GM12878 (cell line): ENCODE measurements around the gene KCNA1. TPM values are rescaled to one million over a fixed set of nuclear protein-coding genes. Genes with fewer than 3 reads are reported as not detected.

Experiments used
- ATAC-seq: fragments of 200-7000 bp; cut with Tn5 transposase; 3 replicates; pipeline ENCODE4 v1.9.1; 2020; ENCODE audit warnings: mild to moderate bottlenecking, moderate library complexity
- BruUV-seq: library from RNA; stranded (reverse); fragments of 400-500 nt; replicated peaks from 2 replicates; lab custom pipeline; 2021; lab: Mats Ljungman, UMichigan
- CTCF ChIA-PET: fragments of 300-600 bp; sonication (Branson Sonifier 250); formaldehyde crosslinking; extraction: SDS; loops from one replicate; lab custom pipeline; 2021; ENCODE audit warnings: inconsistent platforms; lab: Yijun Ruan, JAX
- POLR2A ChIA-PET: fragments of 350-600 bp; formaldehyde crosslinking; extraction: SDS; loops from one replicate; lab custom pipeline; 2021; ENCODE audit warnings: inconsistent platforms; lab: Charles Lee
- RAD21 ChIA-PET: fragments of 300-600 bp; sonication (Branson Sonifier 250); formaldehyde crosslinking; loops from one replicate; lab custom pipeline; 2023; ENCODE audit warnings: antibody characterized with exemption; ENCODE audit not compliant: unreplicated experiment; lab: Charles Lee
- SMC1A ChIA-PET: fragments of 300-600 bp; sonication (Branson Sonifier 250); formaldehyde crosslinking; loops from one replicate; lab custom pipeline; 2023; ENCODE audit not compliant: unreplicated experiment, uncharacterized antibody; lab: Charles Lee
- DNase-seq: peaks from one replicate; pipeline ENCODE4 v3.0.0-alpha.2; 2011; ENCODE audit warnings: low read depth, low spot score
- FAIRE-seq: peaks from 3 replicates; lab custom pipeline; 2011; peaks lifted over from hg19 to GRCh38; lab: Jason Lieb, UNC
- H2AFZ ChIP-seq: 2 replicates; pipeline ENCODE4 v1.6.0; 2011; ENCODE audit warnings: low read depth, low read length, control low read depth; ENCODE audit not compliant: control insufficient read depth
- H3K27ac ChIP-seq: 2 replicates; pipeline ENCODE4 v1.5.1; 2011; ENCODE audit warnings: control low read depth; ENCODE audit not compliant: control insufficient read depth, insufficient read depth
- H3K27me3 ChIP-seq, 2 experiments: replicated peaks in 1 of 2; 2 replicates each; pipeline versions ENCODE4 v1.6.0 to v1.6.1; 2011; ENCODE audit warnings: low read length in 1 of 2; ENCODE audit not compliant: control insufficient read depth in 2 of 2, insufficient read depth in 2 of 2
- H3K36me3 ChIP-seq, 2 experiments: 2 replicates each; pipeline ENCODE4 v1.5.1; 2011; ENCODE audit warnings: low read length in 1 of 2; ENCODE audit not compliant: control insufficient read depth in 2 of 2, insufficient read depth in 2 of 2
- H3K4me1 ChIP-seq: 2 replicates; pipeline ENCODE4 v1.6.1; 2011; ENCODE audit warnings: mild to moderate bottlenecking, low read length, moderate library complexity, mixed read lengths; ENCODE audit not compliant: control insufficient read depth, insufficient read depth
- H3K4me2 ChIP-seq: 2 replicates; pipeline ENCODE4 v1.6.0; 2011; ENCODE audit warnings: control low read depth; ENCODE audit not compliant: control insufficient read depth, insufficient read depth
- H3K4me3 ChIP-seq: fragments of 200-600 bp; sonication (generic); 2 replicates; pipeline ENCODE4 v1.5.1; 2016
- H3K79me2 ChIP-seq: 2 replicates; pipeline ENCODE4 v1.6.0; 2011; ENCODE audit warnings: low read length; ENCODE audit not compliant: control insufficient read depth, insufficient read depth
- H3K9ac ChIP-seq: 2 replicates; pipeline ENCODE4 v1.8.0; 2011; ENCODE audit warnings: low read length, control low read depth, mixed read lengths; ENCODE audit not compliant: control insufficient read depth, insufficient read depth
- H3K9me3 ChIP-seq: replicated peaks from 3 replicates; pipeline ENCODE4 v1.5.1; 2011; ENCODE audit warnings: mild to moderate bottlenecking, low read length; ENCODE audit not compliant: control insufficient read depth, insufficient read depth
- H4K20me1 ChIP-seq: 2 replicates; pipeline ENCODE4 v1.6.0; 2011; ENCODE audit not compliant: control insufficient read depth, insufficient read depth
- ETV6 ChIP-seq, 2 experiments: fragments of 450-650 bp in 1 of 2; IDR thresholded peaks in 1 of 2; conservative IDR thresholded peaks in 1 of 2; 2 replicates each; pipeline ENCODE4 v1.6.1; 2014; ENCODE audit warnings: antibody characterized with exemption in 1 of 2, borderline replicate concordance in 1 of 2, low read depth in 1 of 2, mild to moderate bottlenecking in 1 of 2, moderate library complexity in 1 of 2
- NFYA ChIP-seq: IDR thresholded peaks from 2 replicates; pipeline ENCODE4 v1.6.1; 2011; ENCODE audit warnings: low read depth, mild to moderate bottlenecking, low read length, improper control_type of control experiment, borderline replicate concordance
- SUPT20H ChIP-seq: IDR thresholded peaks from 2 replicates; pipeline ENCODE4 v1.6.1; 2011; ENCODE audit warnings: low read depth, mild to moderate bottlenecking, low read length, moderate library complexity, borderline replicate concordance; ENCODE audit not compliant: control insufficient read depth
- ZNF207 ChIP-seq: fragments of 450-650 bp; IDR thresholded peaks from 2 replicates; pipeline ENCODE4 v1.6.1; 2014; ENCODE audit warnings: antibody characterized with exemption, mild to moderate bottlenecking, borderline replicate concordance
- WGBS: methylation state at CpG from one replicate; pipeline ENCODE4 v1.1.6; 2016; ENCODE audit warnings: low lambda C conversion rate; ENCODE audit not compliant: insufficient replicate concordance, insufficient coverage; ENCODE audit errors: missing lambda C conversion rate; 5-methylcytosine and 5-hydroxymethylcytosine counted together
- in situ Hi-C: fragments of 300-500 bp; cut with MboI; formaldehyde crosslinking; loops from 9 replicates; pipeline ENCODE4 v1.14.3; 2018; ENCODE audit warnings: mixed read lengths
- intact Hi-C: fragments of 100-400 bp; cut with micrococcal nuclease; formaldehyde crosslinking; loops from one replicate; pipeline ENCODE4 v1.14.2; 2022; ENCODE audit not compliant: unreplicated experiment
- polyA plus RNA-seq, 11 experiments: library from polyadenylated mRNA; depleted of rRNA in 4 of 11; unstranded in 6 of 11; stranded (reverse) in 5 of 11; fragments of >200 nt; fragmentation: Nextera tagmentation in 4 of 11; fragmentation: Illumina TruSeq in 1 of 11; extraction: Ambion mirVana in 4 of 11; extraction: Trizol in 1 of 11; gene quantifications; 1 replicate in 1 of 11; 2 replicates in 10 of 11; pipeline versions ENCODE4 v1.2.1 to v1.2.3, GENCODE V29; 2011 to 2016; ENCODE audit warnings: inconsistent platforms in 2 of 11, missing spikeins in 2 of 11, low read depth in 1 of 11
- total RNA-seq, 4 experiments: library from RNA; depleted of rRNA in 3 of 4; stranded (reverse); fragments of >200 nt in 3 of 4; fragmentation: Illumina TruSeq in 1 of 4; extraction: Trizol in 1 of 4; gene quantifications; 2 replicates each; pipeline versions ENCODE4 v1.2.1 to v1.2.3, GENCODE V29; 2013 to 2021

Gene KCNA1
- total and polyA plus RNA-seq, 10 of the 15 experiments (the other 5 are each of a cell fraction or from before 2014, with no cell fraction given), result 0.05 to 0.77 (median 0.33) TPM

GRCh38 chr12:4910502-4911315, 1.0 kb downstream of the KCNA1 start (continued):
- no peak for TF ChIP-seq ETV6 (conservative IDR thresholded peaks at IDR 0.05 in 1 of 2, IDR thresholded peaks at IDR 0.05 in 1 of 2; ENCODE audit: borderline replicate concordance in 1 of 2, low read depth in 1 of 2)
- no peak for TF ChIP-seq NFYA

- Histone ChIP-seq H3K9me3 (no peaks in the 10 kb centered on the region; the same call in 2 of the 3 replicates), H2AFZ (peak overlapping the region; percentile 80), H3K27ac (peak overlapping the region; percentile 17; the same call in 1 of the 2 replicates), H4K20me1 (no peaks in the 10 kb centered on the region), H3K79me2 (no peaks in the 10 kb centered on the region; the same call in 1 of the 2 replicates), H3K4me1 (peaks cover 16% of the 10 kb centered on the region), H3K36me3 (no peaks in the 10 kb centered on the region), H3K4me2 (peak overlapping the region; percentile 94; the same call in 1 of the 2 replicates), H3K9ac (no peak overlapping the region), H3K27me3 (peaks cover 7 to 15% of the 10 kb centered on the region in 2 experiments; a peak in 3 of 4 replicates), H3K4me3 (peak overlapping the region; percentile 80)
- WGBS, result 83% methylated on average over 45 of the region's 61 CpGs
- POLR2A ChIA-PET, result no interaction called here
- no peak for TF ChIP-seq SUPT20H
- no peak for TF ChIP-seq ZNF207
- in situ Hi-C loops (no loop called here), intact Hi-C loops (loop anchor here (5.0 kb wide), 1 partner anchor 76 kb away; no protein-coding TSS in a partner anchor)
- BruUV-seq, result no TSS peak
- ATAC-seq (no peak), DNase-seq (no peak), FAIRE-seq (no peak)
- CTCF ChIA-PET, result no interaction called here
- RAD21 ChIA-PET, result interaction anchor here (1.5 kb wide), 1 partner anchor 54 kb away, joined by 4 read pairs; no protein-coding TSS in a partner anchor
- SMC1A ChIA-PET, result no interaction called here
Measured at GRCh38 chr12:4911316-4911994, 1.8 kb downstream of the KCNA1 start.
